Measurements from ENCODE around the gene GOT2. TPM values are rescaled to one million over a fixed set of nuclear protein-coding genes. Genes with fewer than 3 reads are reported as not detected.
A peak's percentile ranks its signal among the peaks of the same experiment; 100 is the strongest.
"Not testable (repeated sequence)": the region's sequence is repeated elsewhere in the genome, so short reads cannot be mapped to it uniquely, and the experiment has no call there.

The GOT2 gene
- total RNA-seq, 3 donors from 2014 or later = 15.4 to 56.2 (median 45.2) TPM

DNA sequence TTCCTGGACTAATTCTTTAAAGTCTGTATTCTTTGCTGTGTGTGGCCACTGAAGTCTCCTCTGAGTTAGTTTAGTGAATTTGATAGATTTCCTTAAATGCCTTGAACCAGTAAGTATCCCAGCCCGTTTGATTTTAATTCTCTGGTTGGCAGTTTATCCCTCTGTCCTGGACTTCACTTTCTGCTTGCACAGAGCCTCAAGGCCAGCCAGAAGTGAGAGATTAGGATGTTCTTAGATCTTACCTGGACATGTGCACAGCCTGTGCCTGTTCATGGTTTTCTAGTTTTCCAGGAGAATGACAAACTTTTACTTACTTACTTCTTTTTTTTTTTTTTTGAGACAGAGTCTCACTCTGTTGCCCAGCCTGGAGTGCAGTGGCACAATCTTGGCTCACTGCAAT lies 38.7 kb downstream of the GOT2 start:
- intact Hi-C loops (cut with DNase I; ENCODE audit: low total_unique reads) = no loop called here
- Histone ChIP-seq H3K27ac (no peak overlapping the region), H3K9me3 (no peaks in the 10 kb centered on the region), H3K4me3 (no peak overlapping the region), H3K36me3 (no peaks in the 10 kb centered on the region), H3K4me1 (no peaks in the 10 kb centered on the region), H3K27me3 (no peaks in the 10 kb centered on the region)
- no peak for DNase-seq (ENCODE audit: low spot score in 2 of 2)
- TF ChIP-seq POLR2A (IDR thresholded peaks at IDR 0.05) = no peak
- no peak for TF ChIP-seq POLR2AphosphoS5 (IDR thresholded peaks at IDR 0.05)
- TF ChIP-seq, protein P1, sequence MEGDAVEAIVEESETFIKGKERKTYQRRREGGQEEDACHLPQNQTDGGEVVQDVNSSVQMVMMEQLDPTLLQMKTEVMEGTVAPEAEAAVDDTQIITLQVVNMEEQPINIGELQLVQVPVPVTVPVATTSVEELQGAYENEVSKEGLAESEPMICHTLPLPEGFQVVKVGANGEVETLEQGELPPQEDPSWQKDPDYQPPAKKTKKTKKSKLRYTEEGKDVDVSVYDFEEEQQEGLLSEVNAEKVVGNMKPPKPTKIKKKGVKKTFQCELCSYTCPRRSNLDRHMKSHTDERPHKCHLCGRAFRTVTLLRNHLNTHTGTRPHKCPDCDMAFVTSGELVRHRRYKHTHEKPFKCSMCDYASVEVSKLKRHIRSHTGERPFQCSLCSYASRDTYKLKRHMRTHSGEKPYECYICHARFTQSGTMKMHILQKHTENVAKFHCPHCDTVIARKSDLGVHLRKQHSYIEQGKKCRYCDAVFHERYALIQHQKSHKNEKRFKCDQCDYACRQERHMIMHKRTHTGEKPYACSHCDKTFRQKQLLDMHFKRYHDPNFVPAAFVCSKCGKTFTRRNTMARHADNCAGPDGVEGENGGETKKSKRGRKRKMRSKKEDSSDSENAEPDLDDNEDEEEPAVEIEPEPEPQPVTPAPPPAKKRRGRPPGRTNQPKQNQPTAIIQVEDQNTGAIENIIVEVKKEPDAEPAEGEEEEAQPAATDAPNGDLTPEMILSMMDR (IDR thresholded peaks at IDR 0.05) = no peak

DNA sequence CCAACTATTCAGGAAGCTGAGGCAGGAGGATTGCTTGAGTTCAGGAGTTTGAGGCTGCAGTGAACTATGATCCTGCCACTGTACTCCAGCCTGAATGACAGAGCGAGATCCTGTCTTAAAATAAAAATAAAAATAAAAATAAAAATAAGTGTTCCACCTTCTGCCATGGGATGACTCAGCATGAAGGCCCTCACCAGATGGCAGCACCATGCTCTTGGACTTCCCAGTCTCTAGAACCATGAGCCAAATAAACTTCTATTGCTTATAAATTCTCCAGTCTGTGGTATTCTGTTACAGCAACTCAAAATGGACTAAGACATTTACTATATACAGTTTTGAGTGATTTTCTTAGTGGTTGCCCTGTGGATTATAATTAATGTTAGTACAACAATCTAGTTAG lies 41.7 kb downstream of the GOT2 start:
- H3K27me3 ChIP-seq = no peaks in the 10 kb centered on the region
- no peak overlapping the region for H3K27ac ChIP-seq
- no peak overlapping the region for H3K4me3 ChIP-seq
- no peaks in the 10 kb centered on the region for H3K9me3 ChIP-seq
- TF ChIP-seq, protein P1 (IDR thresholded peaks at IDR 0.05) = no peak
- TF ChIP-seq POLR2A (IDR thresholded peaks at IDR 0.05) (no peak), POLR2AphosphoS5 (IDR thresholded peaks at IDR 0.05) (no peak)
- no peaks in the 10 kb centered on the region for H3K4me1 ChIP-seq
- no peaks in the 10 kb centered on the region for H3K36me3 ChIP-seq
- intact Hi-C loops (cut with DNase I; ENCODE audit: low total_unique reads) = no loop called here
- DNase-seq (ENCODE audit: low spot score in 2 of 2) = no peak

DNA sequence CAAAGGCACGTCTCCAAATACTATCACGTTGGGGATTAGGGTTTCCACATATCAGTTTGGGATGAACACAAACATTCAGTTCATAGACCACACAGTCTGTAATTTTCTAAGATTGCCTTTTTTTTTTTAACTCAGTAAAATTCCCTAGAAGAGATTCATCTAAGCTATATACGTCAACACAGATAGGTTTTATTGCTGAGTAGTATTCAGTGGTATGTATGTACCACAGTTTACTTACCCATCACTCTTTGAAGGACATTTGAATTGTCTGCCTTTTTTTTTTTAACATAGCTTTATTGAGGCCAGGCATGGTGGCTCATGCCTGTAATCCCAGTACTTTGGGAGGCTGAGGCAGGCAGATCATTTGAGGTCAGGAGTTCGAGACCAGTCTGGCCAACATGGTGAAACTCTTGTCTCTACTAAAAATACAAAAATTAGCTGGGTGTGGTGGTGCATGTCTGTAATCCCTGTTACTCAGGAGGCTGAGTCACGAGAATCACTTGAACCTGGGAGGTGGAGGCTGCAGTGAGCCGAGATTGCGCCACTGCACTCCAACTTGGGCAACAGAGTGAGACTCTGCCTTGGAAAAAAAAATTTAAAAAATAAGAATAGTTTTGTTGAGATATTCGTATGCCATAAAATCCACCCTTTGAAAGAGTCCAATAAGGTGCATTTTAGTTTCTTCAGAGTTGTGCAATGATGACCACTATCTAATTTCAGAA lies 47.0 kb downstream of the GOT2 start:
- H3K36me3 ChIP-seq; intact Hi-C loops (cut with DNase I; ENCODE audit: low total_unique reads); H3K27me3 ChIP-seq; H3K27ac ChIP-seq; H3K4me3 ChIP-seq; DNase-seq (ENCODE audit: low spot score in 2 of 2); H3K4me1 ChIP-seq; H3K9me3 ChIP-seq: not testable (repeated sequence)

DNA sequence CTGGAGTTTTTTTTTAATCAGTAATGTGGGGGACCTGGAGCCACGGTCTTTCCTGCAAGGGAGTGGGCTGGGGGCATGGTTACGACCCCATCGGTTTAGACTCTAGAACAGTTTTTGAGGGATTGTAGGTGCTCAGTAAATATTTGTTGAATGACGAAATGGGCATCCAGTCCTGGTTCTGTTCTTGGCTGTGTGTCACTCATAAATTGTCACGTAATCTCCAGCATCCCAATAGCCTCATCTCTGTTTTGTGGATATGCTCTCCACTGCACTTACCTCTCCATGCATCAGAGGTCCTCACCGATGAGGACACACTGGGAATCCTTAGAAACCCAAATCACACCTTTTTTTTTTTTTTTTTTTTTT lies 49.0 kb downstream of the GOT2 start:
- intact Hi-C loops (cut with DNase I; ENCODE audit: low total_unique reads) = no loop called here
- peak overlapping the region; percentile 64 to 80 for H3K27ac ChIP-seq
- peaks cover 0 to 3% of the 10 kb centered on the region in 2 donors for H3K4me1 ChIP-seq
- H3K27me3 ChIP-seq = no peaks in the 10 kb centered on the region
- TF ChIP-seq, protein P1 (IDR thresholded peaks at IDR 0.05) = no peak
- TF ChIP-seq POLR2A (IDR thresholded peaks at IDR 0.05) = no peak
- peak overlapping the region; percentile 82 to 90 (median 90) for H3K4me3 ChIP-seq
- no peaks in the 10 kb centered on the region for H3K36me3 ChIP-seq
- no peaks in the 10 kb centered on the region for H3K9me3 ChIP-seq
- no peak for DNase-seq (ENCODE audit: low spot score in 2 of 2)

DNA sequence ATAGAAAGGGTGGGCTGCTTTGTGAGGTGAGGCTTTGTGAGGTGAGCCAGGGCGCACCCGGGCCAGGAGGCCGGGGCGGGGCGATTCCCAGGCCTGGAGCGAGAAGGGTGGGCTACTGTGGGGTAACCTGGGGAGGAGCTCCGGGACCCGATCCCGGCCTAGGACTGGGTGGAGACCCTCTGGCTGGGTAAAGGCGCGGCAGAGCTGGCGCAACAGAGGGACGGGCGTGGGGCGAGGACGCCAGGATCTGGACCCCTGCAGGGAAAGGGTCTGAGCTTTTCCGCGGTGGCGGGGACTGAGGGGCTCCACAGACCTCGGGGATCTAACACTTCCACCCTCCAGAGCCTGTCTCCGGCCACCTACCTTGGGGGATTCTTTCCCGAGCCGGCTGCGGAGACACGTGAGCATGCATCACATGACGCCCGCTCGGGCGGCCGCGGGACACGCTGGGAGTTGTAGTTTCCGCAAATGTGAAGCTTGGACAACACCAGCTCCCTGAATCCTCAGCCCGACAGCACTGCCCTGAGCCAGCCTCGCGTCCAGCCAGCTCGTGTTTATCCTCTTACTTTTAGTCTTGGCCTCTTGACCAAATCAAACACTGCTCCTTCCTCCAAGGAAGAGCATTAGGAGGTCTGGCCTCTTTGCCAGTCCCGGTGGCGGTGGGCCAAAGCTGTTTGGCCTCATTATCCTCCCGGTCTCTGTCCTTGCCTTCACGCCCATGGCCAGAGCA lies 49.6 kb downstream of the GOT2 start, which contains the start of gene SLC38A7:
TSS of gene SLC38A7 (minus strand) at position 417 of the 730 bp plus-strand sequence. CDS start 4,644 bp downstream, outside the sequence.
- TF ChIP-seq POLR2AphosphoS5 (IDR thresholded peaks at IDR 0.05) = peak in 2 of 3 donors; percentile 41 to 56
- TF ChIP-seq, protein P1 (IDR thresholded peaks at IDR 0.05) = no peak
- DNase-seq (ENCODE audit: low spot score in 2 of 2) = peak; percentile 78 to 85
- no peaks in the 10 kb centered on the region for H3K36me3 ChIP-seq
- H3K4me3 ChIP-seq = peak within 1 kb of the TSS; percentile 82 to 90 (median 90)
- H3K9me3 ChIP-seq = no peaks in the 10 kb centered on the region
- peak within 1 kb of the TSS; percentile 64 to 80 for H3K27ac ChIP-seq
- intact Hi-C loops (cut with DNase I; ENCODE audit: low total_unique reads) = no loop called here
- no peaks in the 10 kb centered on the region for H3K27me3 ChIP-seq
- H3K4me1 ChIP-seq = peaks cover 0 to 3% of the 10 kb centered on the region in 2 donors

Measured in breast epithelium (tissue), 4 donors.